Measurements from ENCODE around the gene CDC25B.
"Not testable (repeated sequence)": the region's sequence is repeated elsewhere in the genome, so short reads cannot be mapped to it uniquely, and the experiment has no call there.

Gene CDC25B

DNA sequence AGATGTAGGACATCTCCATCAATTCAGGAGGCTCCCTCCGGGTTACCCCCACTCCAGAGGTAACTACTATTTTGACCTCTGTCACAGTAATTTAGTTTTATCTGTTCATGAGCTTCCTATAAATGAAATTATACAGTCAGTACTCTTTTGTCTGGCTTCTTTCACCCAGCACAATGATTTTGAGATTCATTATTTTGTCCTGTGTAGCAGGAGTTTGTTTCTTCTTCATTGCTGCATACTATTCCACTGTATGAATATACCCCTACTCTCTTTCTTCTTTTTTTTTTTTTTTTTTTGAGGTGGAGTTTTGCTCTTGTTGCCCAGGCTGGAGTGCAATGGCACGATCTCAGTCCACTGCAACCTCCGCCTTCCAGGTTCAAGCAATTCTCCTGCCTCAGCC is 12.4 kb downstream of the CDC25B start:
- DNase-seq: no peak

DNA sequence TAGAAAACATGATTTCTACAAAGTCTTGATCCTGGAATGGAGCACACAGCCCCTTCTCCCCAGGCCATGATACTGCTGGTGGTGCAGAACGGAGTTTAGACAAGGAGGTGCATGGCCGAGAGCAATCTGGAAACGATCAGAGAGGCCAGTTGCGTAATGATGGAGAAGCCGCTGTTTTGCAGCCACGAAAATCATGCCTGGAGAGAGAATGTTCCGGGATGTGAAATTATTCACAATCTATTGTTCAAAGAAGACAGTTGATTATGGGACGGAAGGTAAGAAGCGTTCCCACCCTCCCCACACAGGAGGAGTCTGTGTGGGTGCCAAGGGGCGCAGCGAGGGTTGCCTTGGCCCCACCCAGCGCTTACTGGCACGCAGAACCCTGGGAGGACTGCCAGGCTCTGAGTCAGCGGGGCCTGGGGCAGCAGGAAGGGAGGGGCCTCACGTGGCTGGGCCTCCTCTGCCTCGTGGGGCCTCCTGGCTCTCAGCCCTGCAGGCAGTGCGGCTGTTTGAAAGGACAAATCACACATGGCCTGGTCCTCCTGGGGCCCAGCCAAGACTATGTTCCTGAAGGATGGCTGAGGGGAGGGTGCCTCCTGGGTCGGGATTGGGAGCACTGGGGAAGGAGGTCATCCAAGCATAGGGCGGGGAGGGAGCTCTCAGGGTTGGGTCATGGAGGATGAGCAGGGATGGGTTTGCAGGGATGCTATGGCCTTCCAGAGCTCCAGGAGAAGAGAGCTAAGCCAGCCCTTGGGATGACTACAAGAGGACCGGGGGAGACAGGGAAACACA is 15.6 kb downstream of the CDC25B start:
- peak; percentile 95 for DNase-seq

DNA sequence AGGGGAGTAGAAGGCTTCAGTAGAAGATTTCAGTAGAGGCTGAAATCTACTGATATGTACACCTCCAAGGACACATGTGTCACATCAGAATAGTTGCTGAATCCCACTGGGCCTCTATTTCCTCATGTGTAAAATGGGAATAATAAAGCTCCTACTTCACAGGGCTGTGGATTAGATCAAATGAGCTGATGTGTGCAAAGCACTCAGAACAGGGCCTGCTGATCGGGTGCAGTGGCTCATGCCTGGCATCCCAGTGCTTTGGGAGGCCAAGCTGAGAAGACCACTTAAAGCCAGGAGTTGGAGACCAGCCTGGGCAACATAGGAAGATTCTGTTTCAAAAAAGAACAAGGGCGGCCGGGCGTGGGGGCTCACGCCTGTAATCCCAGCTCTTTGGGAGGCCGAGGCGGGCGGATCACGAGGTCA is 16.2 kb downstream of the CDC25B start:
- DNase-seq: peak; percentile 45

DNA sequence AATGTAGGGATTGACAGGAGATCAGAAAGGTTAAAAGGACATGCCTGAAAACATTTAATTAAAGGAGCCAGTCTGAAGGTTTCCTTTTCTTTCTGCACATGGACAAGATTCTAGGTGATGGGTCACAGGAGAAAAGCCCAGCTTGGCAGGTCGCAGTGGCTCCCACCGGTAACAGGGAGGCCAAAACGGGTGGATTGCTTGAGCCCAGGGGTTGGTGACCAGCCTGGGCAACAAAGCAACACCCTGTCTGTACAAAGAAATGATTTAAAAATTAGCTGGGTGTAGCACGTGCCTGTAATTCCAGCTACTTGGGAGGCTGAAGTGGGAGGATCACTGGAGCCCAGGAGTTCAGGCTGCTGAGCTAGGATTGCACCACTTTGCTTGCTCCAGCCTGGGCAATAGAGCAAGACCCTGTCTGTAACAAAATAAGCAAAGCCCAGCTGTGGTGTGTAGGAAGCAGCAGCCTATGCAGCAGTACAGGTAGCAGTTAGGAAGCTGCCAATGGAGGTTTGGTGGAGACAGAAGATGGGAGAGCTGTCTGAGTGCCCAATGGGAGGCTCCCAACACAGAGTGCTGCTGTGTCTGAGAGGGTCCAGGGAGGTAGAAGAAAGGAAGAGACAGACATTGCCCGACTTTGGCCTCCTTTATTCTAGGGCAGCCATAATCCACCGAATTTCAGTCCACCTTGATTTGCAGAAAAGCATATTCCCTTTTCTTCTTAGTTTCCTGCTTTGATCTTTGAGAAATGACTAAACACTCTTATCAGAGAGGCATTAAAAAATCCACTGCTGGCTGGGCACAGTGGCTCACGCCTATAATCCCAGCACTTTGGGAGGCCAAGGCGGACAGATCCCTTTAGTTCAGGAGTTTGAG is 17.1 kb downstream of the CDC25B start:
- no peak for DNase-seq

DNA sequence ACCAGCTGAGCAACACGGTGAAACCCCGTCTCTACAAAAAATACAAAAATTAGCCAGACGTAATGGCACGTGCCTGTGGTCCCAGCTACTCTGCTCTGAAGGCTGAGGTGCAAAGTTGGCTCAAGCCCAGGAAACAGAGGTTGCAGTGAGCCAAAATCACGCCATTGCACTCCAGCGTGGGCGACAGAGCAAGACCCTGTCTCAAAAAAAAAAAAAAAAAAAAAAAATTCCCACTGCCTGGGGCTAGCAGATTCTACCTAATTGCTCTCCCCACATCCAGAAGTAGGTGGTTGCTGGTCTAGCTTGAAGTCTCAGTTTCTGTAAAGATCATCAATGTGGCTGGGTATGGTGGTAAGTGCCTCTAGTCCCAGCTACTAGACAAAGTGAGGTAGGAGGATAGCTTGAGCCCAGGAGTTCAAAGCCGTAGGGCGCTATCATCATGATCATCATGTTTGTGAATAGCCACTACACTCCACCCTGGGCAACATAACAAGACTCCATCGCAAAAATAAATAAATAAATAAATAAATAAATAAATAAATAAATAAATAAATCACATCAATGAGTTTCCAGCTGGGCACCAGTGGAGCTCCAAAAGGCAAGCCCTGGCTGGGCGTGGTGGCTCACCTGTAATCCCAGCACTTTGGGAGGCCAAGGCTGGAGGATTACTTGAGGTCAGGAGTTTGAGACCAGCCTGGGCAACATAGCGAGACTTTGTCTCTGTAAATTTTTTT is 17.9 kb downstream of the CDC25B start:
- DNase-seq: no peak

DNA sequence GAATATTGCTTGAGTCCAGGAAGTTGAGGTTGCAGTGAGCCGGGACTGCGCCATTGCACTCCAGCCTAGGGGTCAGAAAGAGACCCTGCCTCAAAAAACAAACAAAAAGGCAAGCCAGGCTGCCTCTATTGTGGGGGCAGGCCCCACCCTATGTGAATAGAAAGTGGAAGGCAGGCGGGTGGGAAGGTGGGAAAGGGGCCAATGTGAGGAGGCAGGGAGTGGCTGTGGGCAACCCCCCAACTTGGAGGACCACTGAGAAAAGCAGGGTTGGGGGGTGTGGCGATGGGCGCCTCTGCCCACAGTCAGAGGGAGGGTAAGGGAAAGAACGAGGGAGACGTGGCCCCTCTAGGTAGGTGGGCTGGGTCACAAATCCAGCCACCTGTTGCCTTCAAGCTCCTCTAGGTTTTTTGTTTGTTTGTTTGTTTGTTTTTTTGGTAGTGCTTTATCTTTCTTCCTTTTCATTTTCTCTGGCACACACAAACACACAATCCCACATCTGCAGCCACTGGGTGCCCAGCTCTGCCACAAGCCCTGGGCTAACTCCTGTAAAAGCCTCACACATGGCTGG is 18.9 kb downstream of the CDC25B start:
- no peak for DNase-seq

DNA sequence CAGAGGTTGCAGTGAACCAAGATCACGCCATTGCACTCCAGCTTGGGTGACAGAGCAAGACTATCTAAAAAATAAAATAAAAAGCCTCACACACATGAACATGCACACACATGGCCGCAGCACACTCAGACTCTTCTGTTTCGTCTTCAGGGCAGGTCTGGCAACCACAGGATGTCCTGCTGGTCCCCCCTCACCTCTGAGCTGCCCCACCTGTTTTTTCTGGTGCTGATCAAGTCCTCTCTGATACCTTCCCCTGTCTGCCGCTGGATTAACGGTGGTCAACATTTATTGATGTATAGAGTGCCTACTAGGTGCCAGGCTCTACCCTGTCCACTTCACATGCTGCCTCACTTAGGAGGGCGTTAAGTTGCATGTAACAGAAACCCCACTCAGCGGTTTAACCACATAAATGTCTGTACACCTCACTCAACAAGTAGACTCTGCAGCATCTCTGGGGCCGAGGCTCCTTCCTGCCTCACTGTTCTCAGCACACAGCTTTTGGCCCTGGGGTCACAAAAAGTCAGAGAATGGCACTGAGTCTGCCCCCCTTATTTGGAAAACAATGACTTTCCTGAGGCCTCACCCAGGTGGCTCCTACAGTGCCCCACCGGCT is 19.7 kb downstream of the CDC25B start:
- no peak for DNase-seq

DNA sequence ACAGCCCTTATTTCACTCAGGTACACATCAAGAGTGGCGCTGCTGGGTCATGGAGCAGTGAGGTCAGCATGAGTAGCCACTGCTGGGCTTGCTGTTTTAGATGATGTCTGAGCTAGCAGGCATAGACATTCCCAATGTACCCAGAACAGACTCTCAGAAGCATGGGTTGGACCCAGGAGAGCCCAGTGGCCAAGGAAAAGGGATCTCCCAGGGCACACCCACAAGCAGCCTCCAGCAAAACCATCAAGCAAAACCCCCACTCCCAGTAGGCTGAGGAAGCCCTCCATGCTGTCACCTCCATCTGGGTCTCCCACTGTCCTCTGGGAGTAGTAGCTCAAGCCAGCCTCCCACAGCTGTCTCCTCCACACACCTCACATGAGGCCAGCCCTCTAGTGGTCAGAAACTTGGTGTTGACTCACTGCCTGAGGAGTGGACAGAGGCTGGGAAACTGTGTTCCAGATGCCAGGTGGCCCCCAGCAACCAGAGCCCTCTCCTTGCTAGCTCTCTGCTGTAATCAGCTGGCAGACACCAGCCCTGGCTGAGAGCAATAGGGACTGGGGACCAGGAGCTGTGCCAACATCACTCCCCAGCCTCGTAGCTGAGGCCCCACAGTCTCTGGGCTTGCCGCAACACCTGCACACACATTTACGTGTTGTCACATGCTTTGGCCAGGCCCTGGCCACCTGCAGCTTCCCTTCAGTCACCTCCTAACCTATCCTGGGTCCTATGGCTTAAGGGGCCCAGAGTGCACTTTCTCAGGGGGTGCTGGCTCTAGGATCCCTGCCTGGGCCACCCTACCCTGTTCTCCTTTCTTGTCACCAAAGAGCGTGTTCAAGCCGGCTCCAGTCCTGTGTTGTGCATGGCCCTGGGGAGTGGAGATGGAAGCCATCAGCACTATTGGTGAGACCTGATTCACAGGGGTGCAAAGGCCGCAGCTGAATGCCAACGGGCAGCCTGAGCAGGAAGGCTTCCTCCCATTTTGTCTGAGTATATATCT is 22.3 kb downstream of the CDC25B start:
- peak; percentile 78 for DNase-seq

DNA sequence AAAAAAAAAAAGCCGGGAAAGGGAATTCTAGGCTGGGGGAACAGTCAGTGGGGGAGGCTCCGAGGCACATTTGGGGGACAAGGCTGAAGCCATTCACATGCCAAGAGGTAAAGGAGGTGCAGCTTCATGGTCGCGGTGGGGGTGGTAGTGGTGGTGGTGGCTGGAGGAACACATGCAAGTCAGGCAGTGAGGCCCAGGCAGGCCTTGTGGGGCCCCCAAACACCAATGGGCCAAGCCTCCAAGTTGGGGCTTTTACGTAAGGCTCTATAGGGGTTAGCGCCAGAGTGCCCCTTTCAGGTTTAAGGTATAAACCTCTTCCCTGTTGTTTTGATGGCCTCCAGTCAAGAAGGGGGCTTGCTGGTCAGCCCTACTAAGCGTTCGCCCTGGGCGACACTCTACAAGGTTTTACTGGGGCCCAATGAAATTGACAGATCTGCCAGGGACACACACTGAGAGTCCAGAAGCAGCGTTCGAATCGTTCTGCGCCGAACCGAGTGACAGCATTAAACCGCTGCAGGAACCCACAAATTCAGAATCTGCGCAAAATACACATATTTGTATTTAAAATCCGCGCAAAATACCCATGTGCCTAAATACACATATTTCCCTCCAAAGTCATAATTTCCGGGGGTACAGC is 23.4 kb downstream of the CDC25B start:
- no peak for DNase-seq

DNA sequence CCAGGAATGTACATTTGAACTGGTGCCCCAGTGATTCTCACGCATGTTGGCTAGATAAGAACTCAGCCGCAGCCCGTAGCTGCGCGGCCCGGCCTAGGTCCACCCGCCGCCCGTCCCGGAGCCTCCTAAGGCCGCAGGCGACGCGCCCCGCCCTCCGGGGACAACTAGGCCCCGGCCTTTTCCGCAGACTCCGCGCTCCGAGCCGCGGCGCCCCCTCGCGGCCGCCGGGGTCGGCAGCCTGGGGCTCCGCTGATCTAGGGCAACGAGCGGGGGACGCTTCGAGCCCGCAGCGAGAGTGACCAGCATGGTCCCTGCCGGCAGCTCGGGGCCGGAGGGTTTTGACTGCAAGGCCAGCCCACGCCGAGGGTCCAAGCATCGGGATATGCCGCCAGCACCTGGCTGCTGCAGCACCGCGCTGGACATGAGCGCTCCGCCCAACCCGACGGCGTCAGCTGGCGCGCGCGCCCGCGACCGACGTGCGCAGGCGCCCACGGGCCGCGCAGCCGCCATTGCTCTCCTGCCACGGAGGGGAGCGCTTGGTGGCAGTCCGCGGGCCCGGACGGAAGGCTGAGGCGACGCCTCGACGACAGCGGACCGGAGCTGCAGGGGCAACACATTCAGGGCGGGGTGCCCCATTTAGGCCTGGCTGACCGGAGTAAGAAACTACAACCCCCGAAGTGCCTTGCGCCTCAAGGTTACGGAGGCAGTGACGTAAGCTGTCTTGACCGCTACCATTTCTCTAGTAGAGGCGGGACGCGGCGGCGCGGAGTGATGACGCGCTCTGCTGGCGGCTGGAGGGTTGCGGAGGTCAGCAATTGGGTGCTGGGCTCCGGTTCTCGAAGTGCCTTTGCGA is 24.2 kb downstream of the CDC25B start, which contains the start of gene AP5S1:
TSS of gene AP5S1 (plus strand) at position 500 of the 853 bp plus-strand sequence. CDS start 1,571 bp downstream, outside the sequence.
- DNase-seq: peak; percentile 91

DNA sequence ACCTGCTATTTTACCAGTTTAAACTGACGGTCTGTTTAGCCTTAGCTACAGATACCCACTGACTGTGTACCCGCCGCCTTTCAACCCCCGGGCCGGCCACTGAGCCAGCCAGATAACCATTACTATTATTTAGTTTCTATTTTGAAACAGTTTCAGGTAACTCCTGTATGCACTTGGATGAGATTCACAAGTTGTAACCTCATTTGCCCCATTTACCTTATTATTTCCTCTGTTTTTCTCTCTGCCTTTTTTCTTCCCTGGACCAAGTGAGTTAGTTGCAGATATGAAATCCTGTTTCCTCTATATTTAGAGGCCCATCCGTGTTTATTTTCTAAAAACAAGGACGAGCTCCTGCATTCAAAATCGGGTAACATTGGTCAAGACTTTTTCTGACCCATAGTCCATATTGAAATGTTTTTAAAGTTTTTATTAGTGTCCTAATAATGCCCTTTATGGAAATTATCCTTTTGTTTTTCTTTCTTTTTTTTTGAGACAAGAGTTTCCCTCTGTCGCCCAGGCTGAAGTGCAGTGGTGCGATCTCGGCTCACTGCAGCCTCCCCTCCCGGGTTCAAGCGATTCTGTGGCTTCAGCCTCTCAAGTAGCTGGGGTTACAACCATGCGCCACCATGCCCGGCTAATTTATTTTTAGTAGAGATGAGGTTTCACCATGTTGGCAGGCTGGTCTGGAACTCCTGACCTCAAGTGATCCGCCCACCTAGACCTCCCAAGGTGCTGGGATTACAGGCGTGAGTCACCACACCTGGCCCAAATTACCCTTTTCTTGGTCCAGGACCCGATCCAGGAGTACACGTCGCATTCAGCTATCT is 25.0 kb downstream of the CDC25B start:
- DNase-seq: no peak

DNA sequence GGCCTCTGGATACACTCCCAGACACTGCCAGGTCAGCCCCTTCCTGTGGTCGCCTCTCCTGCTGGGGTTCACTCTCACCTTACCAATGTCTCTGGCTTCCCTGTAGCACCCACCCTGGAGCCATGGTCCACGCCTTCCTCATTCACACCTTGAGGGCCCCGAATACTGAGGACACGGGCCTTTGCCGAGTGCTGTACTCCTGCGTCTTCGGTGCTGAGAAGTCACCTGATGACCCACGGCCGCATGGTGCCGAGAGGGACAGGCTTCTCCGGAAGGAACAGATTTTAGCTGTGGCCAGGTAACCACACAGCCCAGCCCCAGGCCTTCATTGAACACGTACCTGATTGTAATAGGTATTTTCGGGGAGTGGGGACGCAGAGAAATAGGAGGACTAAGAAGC is 25.9 kb downstream of the CDC25B start:
- no peak for DNase-seq

DNA sequence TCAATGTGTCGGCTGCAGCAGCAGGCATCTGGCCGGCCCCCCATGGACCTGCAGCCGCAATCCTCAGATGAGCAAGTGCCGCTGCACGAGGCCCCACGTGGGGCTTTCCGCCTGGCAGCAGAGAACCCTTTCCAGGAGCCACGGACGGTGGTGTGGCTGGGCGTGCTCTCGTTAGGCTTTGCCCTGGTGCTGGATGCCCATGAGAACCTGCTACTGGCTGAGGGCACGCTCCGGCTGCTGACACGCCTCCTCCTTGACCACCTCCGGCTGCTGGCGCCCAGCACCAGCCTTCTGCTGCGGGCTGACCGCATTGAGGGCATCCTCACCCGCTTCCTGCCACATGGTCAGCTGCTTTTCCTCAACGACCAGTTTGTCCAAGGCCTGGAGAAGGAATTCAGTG is 27.8 kb downstream of the CDC25B start:
- no peak for DNase-seq

DNA sequence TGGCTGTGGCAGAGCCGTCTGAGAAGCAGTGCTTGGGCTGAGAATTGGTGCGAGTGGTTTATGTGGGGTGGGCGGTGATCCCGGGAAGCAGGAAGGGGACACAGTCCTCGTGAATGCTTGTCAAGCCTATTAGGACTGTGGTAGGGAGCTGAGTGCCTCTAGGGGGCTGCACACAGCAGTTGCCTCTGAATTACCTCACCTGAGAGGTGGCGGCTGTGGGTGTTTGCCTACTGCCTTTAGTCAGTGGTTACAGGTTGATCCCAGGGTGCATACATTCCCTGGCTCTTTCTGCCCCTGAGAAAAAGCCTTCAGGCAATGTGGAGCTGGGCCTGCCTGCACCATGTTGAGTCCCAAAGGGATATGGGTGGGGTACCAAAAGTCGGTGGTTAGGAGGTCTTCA is 29.4 kb downstream of the CDC25B start:
- no peak for DNase-seq

DNA sequence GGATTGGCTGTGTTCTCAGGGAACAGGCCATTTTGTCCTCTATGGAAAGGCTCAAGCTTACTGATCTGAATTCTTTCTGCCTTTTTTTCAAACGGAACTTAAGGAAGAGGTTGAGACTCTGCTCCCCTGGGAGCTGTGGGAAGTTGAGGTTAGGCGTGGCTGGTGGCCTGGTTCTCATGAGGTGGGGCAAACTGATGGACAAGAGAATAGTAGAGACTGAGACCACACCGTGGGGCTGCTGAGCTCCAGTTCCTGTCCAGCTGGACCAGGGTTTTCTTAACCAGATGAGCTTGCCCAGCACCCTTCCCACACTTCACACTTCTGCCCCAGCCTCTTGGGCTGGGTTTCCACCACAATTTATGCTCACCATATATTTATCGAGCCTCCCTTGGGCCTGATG is 30.3 kb downstream of the CDC25B start:
- no peak for DNase-seq

DNA sequence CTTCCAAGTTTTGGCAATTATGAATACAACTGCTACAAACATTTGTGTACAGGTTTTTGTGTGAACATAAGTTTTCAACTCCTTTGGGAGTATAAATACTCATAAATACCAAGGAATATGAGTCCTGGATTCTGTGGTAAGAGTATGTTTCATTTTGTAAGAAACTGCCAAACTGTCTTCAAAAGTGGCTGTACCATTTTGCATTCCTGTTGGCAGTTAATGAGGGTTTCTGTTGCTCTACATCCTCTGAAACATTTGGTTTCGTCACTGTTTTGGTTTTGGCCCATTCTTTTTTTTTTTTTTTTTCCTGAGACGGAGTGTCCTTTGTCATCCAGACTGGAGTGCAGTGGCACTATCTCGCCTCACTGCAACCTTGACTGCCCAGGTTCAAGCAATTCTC is 32.7 kb downstream of the CDC25B start:
- no peak for DNase-seq

DNA sequence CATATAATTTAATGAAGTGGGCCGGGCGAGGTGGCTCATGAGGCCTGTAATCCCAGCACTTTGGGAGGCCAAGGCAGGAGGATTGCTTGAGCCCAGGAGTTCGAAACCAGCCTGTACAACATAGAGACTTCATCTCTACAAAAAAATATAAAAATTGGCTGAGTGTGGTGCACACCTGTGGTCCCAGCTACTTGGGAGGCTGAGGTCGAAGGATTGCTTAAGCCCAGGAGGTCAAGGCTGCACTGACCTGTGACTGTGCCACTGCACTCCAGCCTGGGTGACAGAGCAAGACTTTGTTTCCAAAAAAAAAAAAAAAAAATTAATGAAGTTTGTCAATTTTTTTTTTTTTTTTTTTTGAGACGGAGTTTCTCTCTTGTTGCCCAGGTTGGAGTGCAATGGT is 33.8 kb downstream of the CDC25B start:
- DNase-seq: not testable (repeated sequence)

DNA sequence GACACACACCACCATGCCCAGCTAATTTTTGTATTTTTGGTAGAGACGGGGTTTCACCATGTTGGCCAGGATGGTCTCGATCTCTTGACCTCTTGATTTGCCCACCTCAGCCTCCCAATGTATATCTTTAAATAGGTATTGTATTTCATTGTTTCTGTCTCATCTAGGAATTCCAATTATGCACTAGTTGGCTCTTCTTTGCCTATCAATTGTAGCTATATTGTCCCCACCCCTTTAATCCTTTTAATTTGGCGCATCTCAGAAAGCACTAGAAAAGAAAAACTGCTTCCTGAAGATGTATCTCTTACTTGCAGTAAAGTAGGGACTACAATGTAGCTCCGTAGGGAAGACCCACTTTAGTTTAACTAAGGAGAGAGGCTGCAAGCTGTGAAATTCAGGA is 40.0 kb downstream of the CDC25B start:
- no peak for DNase-seq

DNA sequence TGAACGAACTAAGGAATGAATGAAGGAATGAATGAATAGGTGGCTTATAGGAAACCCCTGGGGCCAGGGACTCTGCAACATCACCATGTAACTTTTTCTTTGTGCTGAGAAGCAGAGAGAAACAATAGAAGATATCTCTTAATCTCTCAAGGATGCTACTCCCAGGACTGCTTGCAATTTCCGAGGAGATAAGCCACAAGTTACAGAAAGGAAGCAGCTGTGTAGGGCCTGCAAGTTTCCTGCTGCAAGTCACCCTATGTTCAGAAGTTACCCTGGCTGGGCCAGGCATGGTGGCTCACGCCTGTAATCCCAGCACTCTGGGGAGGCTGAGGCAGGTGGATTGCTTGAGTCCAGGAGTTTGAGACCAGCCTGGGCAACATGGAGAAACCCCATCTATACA is 43.2 kb downstream of the CDC25B start:
- DNase-seq: no peak

Measured in NCI-H1694 treated with DMSO at 0.1 percent for 48 hours (cell line).